GM18505 (cell line): Measurements from ENCODE around the gene DOCK9.
"Not testable (repeated sequence)": the region's sequence is repeated elsewhere in the genome, so short reads cannot be mapped to it uniquely, and the experiment has no call there.

ENCODE experiments used
- ATAC-seq: cut with Tn5 transposase; IDR thresholded peaks from one replicate; pipeline ENCODE4 v1.9.1; 2021; ENCODE audit not compliant: unreplicated experiment
- POLR2A ChIP-seq: IDR thresholded peaks from 4 replicates; pipeline ENCODE4 v1.6.1; 2011; ENCODE audit warnings: borderline replicate concordance; ENCODE audit not compliant: insufficient read depth, insufficient read length; ENCODE audit errors: extremely low read depth

The DOCK9 gene

DNA sequence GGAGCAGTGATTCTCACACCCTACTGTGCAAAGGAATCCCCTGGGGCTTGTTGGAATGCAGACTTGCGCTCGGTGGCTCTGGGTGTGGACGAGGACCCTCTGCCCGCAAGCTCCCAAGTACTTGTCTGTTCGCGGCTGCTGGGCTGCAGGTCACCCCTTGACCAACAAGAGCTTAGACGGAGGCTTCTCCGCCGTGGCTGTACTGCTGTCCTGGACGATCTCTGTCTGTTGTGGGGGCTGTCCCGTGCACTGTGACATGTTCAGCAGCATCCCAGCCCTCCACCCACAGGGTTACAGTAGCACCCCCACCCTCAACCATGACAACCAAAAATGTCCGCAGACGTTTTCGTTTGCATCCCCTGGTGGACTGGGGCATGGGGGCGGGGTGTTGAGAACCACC is 202.5 kb downstream of the DOCK9 start:
- no peak for ATAC-seq
- no peak for TF ChIP-seq POLR2A

DNA sequence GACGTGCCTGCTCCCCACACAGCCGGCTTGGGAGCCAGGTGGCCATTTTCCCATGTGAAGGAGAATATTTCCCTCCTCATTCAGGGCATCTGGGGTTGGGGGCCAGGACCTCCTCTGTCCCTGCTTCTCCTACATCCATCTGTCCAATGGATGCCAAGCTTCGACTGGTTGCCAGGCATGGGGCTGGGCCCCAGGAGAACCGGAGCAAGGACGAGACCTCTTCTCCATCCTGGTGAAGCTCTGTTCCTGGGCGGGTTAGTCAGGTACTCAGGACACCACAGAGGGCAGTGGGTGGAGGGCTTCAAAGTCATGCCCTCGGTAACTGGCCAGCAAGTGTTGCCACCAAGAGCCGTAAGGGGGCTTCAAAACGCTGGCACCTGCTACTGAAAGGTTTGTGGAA is 203.1 kb downstream of the DOCK9 start:
- no peak for TF ChIP-seq POLR2A
- no peak for ATAC-seq

DNA sequence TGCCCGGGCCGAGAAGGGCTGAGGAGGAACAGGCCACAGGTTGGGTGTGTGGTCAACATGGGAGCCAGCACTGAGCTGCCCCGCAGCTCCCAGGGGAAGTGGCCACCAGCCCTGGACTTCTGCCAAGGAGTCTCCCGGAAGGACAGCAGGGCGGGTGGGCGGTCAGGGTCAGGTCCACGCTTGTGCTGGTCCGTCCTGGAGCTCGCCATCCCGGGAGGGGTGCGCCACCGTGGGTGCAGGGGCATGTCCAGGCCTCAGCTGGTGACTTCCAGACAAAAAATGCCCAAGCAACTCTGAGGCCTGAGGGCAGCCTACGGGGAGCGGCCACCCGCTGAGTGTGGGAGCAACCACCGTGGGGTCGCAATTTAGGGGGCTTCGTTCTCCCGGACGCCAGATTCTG is 203.9 kb downstream of the DOCK9 start:
- ATAC-seq: no peak
- TF ChIP-seq POLR2A: no peak

DNA sequence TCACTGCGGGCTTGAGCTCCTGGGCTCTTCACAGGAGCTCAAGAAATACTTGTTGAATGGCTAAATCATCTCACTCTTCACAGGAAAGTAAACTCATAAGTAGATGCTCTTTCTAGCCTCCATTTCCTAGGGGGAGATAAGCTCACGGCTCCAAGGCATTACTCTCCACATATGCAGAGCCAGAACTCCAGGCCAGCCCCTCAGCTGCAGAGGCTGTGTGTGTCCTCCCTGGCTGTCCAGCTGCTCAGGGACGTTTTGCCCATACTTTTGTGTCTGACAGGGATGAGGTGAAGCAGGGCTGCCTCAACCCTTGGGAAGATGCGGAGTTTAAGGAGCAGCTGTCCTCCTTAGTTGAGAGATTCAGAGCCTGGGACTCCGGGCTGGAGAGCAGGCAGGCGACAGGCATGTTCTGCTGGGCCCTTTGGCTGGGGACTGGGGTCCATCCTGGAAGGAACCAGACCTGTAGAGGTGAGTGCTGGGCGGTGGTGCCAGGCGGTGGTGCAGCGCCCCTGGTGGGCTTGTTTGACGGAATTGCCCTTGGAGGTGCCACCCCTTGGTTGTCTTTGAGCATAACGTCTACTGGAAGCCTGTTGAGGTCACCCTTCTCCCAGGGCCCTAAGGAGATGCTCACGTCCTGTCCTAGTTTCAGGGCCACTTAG is 204.9 kb downstream of the DOCK9 start:
- ATAC-seq: no peak

DNA sequence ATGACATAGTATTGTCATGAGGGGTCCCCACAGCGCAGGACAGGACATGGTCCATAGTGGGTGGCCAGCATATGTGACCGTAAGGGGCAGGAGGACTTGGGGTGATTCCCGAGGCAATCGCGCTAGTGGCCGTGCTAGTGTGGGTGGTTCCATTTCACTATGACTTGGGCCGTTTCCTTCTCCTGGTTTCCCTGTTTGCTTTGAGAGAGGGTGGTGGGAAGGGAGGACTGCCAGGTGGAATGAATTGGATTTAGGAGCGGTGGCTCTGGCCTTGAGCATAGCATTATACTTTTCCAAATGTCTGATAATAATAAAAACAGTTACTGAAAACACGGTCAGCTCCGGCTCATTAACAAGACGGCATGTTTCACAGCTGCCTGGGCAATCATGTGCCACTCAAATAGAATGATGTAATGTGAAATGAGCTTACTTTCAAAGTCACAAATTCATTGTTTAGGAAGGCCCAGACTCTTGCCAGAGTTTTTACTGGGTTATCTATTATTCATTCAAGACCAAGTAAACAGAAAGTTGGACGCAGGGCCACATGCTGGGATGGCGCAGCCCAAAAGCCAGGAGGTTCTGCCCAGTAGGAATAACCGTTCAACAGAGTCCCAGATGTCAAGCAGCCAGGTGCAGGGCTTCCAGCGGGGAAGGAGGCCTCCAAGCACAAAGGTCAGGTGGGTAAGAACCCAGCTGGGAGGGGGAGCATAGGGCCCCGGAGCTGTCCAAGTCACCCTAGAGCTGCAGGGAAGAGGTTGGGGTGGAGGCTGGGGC is 205.8 kb downstream of the DOCK9 start:
- TF ChIP-seq POLR2A: no peak
- ATAC-seq: no peak

More for the DNA sequence above, 204.9 kb downstream of the DOCK9 start:
- no peak for TF ChIP-seq POLR2A

DNA sequence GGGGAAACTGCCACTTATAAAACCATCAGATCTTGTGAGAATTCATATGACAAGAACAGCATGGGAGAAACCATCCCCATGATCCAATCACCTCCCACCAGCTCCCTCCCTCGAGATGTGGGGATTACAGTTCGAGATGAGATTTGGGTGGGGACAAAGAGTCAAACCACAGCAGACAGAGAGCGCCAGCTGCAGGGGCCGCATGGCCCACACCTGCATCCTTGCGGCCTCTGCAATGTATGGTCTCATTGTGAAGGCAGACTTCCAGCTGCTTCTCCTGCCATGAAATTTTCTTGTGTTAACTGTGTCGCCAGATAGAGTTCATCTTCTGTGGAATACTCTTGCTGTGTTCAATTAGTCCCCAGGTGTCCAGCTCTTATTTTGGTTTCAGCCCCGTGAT is 208.1 kb downstream of the DOCK9 start:
- TF ChIP-seq POLR2A: no peak
- ATAC-seq: no peak

DNA sequence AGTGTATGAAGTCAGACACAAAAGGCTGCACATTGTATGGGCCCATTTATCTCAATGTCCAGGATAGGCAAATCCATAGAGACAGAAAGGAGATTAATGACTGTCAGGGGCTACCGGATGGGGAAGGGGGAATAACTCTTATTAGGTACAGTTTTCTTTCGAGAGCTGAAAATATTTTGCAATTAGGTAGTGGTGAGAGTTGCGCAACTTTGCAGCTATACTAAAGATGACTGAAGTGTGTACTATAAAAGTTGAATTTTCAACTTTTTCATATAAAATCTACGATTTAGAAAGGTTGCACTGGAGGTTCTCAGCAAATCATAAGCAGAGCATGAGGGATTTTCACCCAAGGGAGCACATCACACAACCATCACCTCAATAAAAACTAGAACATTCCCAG is 209.3 kb downstream of the DOCK9 start:
- no peak for TF ChIP-seq POLR2A
- ATAC-seq: no peak

DNA sequence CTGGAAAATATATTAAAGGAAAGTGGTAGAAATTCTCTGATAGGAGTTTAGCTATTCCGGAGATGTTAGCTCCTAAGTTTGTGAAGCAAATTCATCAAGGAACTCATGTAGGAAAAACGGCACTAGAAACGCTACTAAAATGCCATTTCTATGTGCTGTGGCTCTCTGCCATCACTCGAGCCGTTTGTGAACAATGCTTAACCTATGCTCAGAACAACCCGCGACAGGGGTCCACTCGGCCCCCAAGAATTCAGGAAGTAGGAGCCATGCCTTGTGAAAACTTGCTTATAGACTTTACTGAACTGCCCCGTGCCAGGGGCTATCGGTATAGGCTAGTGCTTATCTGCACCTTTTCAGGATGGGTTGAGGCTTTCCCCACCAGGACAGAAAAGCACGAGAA is 211.2 kb downstream of the DOCK9 start:
- no peak for ATAC-seq
- TF ChIP-seq POLR2A: no peak

DNA sequence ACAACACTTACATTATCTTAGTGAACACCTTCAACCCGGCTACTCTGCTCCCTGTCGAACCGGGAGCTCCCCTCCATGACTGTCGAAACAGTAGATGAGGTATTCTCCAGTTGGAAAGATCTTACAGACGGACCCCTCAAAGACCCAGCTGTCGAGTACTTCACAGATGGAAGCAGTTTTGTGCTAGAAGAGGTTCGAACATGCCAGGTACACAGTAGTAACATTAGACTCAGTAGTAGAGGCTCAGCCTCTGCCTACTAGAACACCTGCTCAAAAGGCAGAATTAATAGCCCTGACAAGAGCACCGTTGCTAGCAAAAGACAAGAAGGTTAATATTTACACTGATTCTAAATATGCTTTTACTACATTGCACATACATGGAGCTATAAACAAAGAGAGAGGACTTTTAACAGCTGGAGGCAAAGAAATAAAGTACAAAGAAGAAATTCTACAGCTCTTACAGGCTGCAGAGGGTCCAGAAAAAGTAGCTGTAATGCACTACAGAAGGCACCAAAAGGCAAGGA is 211.8 kb downstream of the DOCK9 start:
- TF ChIP-seq POLR2A: no peak
- no peak for ATAC-seq

DNA sequence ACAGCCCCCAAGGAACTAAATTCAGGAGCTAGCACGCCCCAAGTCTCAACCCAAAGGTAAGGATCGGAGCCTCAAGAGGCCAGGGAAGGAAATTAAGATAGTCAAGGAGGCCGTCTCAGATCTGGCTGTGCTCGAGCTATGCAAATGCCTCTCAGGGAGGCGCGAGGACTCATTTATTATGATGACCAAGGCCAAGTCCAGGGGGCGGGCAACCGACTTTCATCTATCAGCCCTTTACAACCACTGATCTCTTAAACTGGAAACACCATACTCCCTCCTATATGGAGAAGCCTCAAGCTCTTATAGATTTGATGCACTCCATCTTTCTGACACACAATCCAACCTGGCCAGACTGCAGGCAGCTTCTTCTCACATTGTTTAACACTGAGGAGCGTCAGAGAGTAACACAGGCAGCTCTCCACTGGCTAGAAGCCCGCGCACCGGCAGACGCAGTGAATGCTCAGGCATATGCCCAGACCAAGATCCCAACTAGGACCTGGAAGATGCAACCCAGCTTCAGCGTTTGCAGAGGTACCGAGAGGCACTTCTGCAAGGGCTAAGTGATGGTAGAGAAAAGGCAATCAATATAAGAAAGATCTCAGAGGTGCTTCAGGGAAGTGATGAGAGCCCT is 215.8 kb downstream of the DOCK9 start:
- no peak for ATAC-seq
- TF ChIP-seq POLR2A: no peak

DNA sequence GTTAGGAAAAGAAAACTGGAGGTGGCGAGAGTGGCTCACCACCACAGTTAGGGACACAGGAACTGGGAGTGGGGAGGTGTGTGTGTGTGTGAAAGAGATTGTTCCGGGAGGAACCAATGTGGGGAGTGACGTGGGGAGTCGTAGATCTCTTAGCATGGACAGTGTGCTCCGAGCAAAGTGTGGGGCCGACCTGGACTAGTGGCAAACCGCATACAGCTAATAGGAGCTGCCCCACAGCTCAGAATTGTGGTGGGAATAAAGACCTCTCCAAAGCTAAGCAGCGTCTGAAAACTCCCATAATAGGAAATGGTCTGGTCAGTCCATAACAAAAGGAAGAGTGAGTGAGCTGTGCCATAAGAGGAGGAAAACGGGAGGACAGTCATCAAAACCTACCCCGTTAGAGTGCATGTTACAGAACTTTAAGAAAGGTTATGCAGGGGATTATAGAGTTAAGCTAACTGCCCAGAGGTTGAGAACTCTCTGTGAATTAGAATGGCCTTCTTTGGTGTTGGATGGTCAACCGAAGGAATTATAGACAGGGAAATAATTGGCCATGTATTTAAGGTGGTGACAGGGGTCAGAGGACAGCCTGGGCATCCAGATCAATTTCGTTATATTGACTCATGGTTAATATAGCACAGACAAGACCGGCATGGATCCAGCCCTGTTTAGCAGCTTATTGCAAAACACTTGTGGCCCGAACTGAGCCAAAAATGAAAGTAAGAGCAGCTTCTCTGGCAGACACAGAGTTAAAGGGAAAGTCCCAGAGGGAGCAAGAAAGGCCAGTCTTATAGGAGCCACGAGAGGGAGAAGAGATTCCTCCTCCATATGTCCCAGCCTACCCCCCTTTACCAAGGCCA is 216.5 kb downstream of the DOCK9 start:
- TF ChIP-seq POLR2A: no peak
- peak; percentile 52 for ATAC-seq

DNA sequence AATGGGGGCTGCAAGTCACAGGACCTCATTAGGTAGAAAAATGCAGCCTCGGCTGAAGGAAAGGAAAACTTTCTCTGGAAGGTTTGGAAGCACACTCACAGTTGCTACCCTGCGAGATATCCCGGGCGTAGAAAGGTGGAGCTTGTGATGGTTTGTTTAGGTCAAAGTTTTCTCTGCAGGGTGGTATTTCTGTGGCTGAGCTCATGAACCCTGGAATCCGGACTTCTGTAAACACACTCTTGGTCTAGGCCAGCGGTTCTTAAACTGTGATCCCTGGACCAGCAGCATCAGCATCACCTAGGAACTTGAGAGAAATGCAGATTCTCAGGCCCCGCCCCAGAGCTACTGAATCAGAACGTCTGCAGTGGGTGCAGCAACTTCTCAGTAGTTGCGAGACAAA is 222.1 kb downstream of the DOCK9 start:
- ATAC-seq: no peak
- TF ChIP-seq POLR2A: no peak

DNA sequence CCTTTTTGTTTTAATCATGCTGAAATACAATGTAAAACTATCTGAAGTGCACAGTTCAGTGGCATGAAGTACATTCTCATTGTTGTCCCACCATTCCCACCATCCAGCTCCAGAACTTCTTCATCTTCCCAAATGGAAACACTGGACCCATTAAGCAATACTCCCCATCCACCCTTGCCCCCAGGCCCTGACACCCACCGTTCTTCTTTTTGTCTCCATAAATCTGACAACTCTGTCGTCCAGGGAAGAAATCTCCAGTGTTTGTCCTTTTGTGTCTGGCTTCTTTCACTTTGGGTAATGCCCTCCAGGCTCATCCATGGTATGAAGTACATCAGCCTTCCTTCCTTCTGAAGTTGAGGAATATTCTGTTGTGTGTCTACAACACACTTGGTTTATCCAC is 222.7 kb downstream of the DOCK9 start:
- no peak for TF ChIP-seq POLR2A
- ATAC-seq: no peak

DNA sequence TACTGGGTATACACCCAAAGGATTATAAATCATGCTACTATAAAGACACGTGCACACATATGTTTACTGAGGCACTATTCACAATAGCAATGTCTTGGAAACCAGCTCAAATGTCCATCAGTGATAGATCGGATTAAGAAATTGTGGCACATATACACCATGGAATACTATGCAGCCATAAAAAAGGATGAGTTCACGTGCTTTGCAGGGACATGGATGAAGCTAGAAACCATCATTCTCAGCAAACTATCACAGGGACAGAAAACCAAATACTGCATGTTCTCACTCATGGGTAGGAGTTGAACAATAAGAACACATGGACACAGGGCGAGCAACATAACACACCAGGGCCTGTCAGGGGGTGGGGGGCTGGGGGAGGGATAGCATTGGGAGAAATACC is 223.4 kb downstream of the DOCK9 start:
- not testable (repeated sequence) for ATAC-seq
